Occipital lobe (tissue), 2 donors: ENCODE measurements around the gene AAGAB. TPM values are rescaled to one million over a fixed set of nuclear protein-coding genes. Genes with fewer than 3 reads are reported as not detected.
"Not testable (repeated sequence)": the region's sequence is repeated elsewhere in the genome, so short reads cannot be mapped to it uniquely, and the experiment has no call there.

ENCODE experiments used
- DNase-seq: peaks from one replicate; lab custom pipeline; 2025; lab: John Stamatoyannopoulos, UW
- total RNA-seq: library from RNA; depleted of rRNA; stranded (reverse); fragments of >200 nt; gene quantifications from one replicate; pipeline ENCODE4 v1.2.3, GENCODE V29; 2014

Gene AAGAB
- total RNA-seq, 1 donor from 2014 or later, result 29.9 TPM

GRCh38 chr15:67174446-67174845 is 80.0 kb downstream of the AAGAB start:
- DNase-seq, result no peak

GRCh38 chr15:67173786-67174185 is 80.7 kb downstream of the AAGAB start:
- DNase-seq, result no peak

- DNase-seq, result no peak
These were observed 81.5 kb downstream of the AAGAB start for GRCh38 chr15:67173005-67173404.

- no peak for DNase-seq
These were observed 82.3 kb downstream of the AAGAB start for GRCh38 chr15:67172172-67172571.

GRCh38 chr15:67171471-67171870 is 83.0 kb downstream of the AAGAB start:
- DNase-seq, result no peak

- no peak for DNase-seq
These were observed 84.1 kb downstream of the AAGAB start for GRCh38 chr15:67170143-67170925.

GRCh38 chr15:67168694-67169093 is 85.8 kb downstream of the AAGAB start:
- DNase-seq, result no peak

GRCh38 chr15:67167091-67167490 is 87.4 kb downstream of the AAGAB start:
- no peak for DNase-seq

- no peak for DNase-seq
These were observed 88.0 kb downstream of the AAGAB start for GRCh38 chr15:67166280-67167009.

GRCh38 chr15:67165254-67166253 is 88.9 kb downstream of the AAGAB start:
- no peak for DNase-seq

GRCh38 chr15:67164811-67165253 is 89.6 kb downstream of the AAGAB start:
- DNase-seq, result no peak

GRCh38 chr15:67164401-67164791 is 90.1 kb downstream of the AAGAB start:
- no peak for DNase-seq

GRCh38 chr15:67163180-67163579 is 91.3 kb downstream of the AAGAB start:
- DNase-seq, result no peak

GRCh38 chr15:67161881-67162280 is 92.6 kb downstream of the AAGAB start:
- no peak for DNase-seq

- DNase-seq, result no peak
These were observed 93.0 kb downstream of the AAGAB start for GRCh38 chr15:67161412-67161811.

- no peak for DNase-seq
These were observed 96.1 kb downstream of the AAGAB start for GRCh38 chr15:67158367-67158766.

GRCh38 chr15:67157521-67158252 is 96.8 kb downstream of the AAGAB start:
- no peak for DNase-seq

GRCh38 chr15:67156834-67157233 is 97.6 kb downstream of the AAGAB start:
- DNase-seq, result no peak

- no peak for DNase-seq
These were observed 98.0 kb downstream of the AAGAB start for GRCh38 chr15:67156426-67156825.

GRCh38 chr15:67154249-67154648 is 100.2 kb downstream of the AAGAB start:
- no peak for DNase-seq

- DNase-seq, result not testable (repeated sequence)
These were observed 101.4 kb downstream of the AAGAB start for GRCh38 chr15:67153044-67153443.
